Activated B cell treated with CpG ODN at 0.5 μM for 24 hours (primary cell): Measurements from ENCODE around the gene MESD. TPM values are rescaled to one million over a fixed set of nuclear protein-coding genes. Genes with fewer than 3 reads are reported as not detected.
"Not testable (repeated sequence)": the region's sequence is repeated elsewhere in the genome, so short reads cannot be mapped to it uniquely, and the experiment has no call there.

ENCODE experiments used
- ATAC-seq: fragments of 200-7000 bp; cut with Tn5 transposase; one replicate; pipeline ENCODE4 v1.10.0; 2021; ENCODE audit warnings: low read depth, mild to moderate bottlenecking, moderate library complexity
- CTCF ChIA-PET: fragments of 350-600 bp; sonication (Branson Sonifier 250); formaldehyde crosslinking; loops from one replicate; lab custom pipeline; 2021; ENCODE audit warnings: antibody characterized with exemption; lab: Charles Lee
- POLR2A ChIA-PET: fragments of 350-600 bp; sonication (Branson Sonifier 250); formaldehyde crosslinking; loops from one replicate; lab custom pipeline; 2021; ENCODE audit warnings: antibody characterized with exemption; lab: Charles Lee
- DNase-seq: peaks from one replicate; pipeline ENCODE4 v3.0.0; 2022
- H3K27ac Mint-ChIP-seq: one replicate; pipeline ENCODE4 v1.8.0; 2020; ENCODE audit warnings: mixed read lengths
- H3K27me3 Mint-ChIP-seq: one replicate; pipeline ENCODE4 v1.8.0; 2021; ENCODE audit warnings: mixed read lengths
- H3K36me3 Mint-ChIP-seq: one replicate; pipeline ENCODE4 v1.8.0; 2021; ENCODE audit warnings: low read depth, mixed read lengths
- H3K4me1 Mint-ChIP-seq: one replicate; pipeline ENCODE4 v1.8.0; 2021; ENCODE audit warnings: mixed read lengths
- H3K4me3 Mint-ChIP-seq: one replicate; pipeline ENCODE4 v1.8.0; 2020; ENCODE audit warnings: mild to moderate bottlenecking, mixed read lengths
- H3K9me3 Mint-ChIP-seq: one replicate; pipeline ENCODE4 v1.8.0; 2020; ENCODE audit warnings: mixed read lengths
- CTCF ChIP-seq: fragments of 200-600 bp; IDR thresholded peaks from one replicate; pipeline ENCODE4 v1.8.0; 2022; ENCODE audit warnings: antibody characterized with exemption, mild to moderate bottlenecking
- intact Hi-C: fragments of 100-400 bp; cut with micrococcal nuclease; formaldehyde crosslinking; loops from one replicate; pipeline ENCODE4 v1.15.1; 2024
- total RNA-seq: library from RNA; stranded (reverse); gene quantifications from 2 replicates; pipeline ENCODE4 v1.2.3, GENCODE V29; 2022

Gene MESD
- total RNA-seq, 1 donor from 2014 or later: 23.8 TPM

GRCh38 chr15:80966431-80967197, 23.0 kb downstream of the MESD start:
- Mint-ChIP-seq H3K27me3 (no peaks in the 10 kb centered on the region), H3K4me3 (no peak overlapping the region), H3K9me3 (no peaks in the 10 kb centered on the region), H3K36me3 (peaks cover 61% of the 10 kb centered on the region), H3K4me1 (peaks cover 9% of the 10 kb centered on the region), H3K27ac (no peak overlapping the region)
- CTCF ChIA-PET: interaction anchor here (0.6 to 3.7 kb wide), 4 partner anchors 8 to 300 kb away, joined by 3 to 13 read pairs (median 4); no protein-coding TSS in a partner anchor
- intact Hi-C loops: no loop called here
- POLR2A ChIA-PET: no interaction called here
- DNase-seq (no peak), ATAC-seq (no peak)
- no peak for TF ChIP-seq CTCF

- POLR2A ChIA-PET, H3K4me1 Mint-ChIP-seq, H3K4me3 Mint-ChIP-seq, DNase-seq, ATAC-seq, H3K27ac Mint-ChIP-seq, H3K9me3 Mint-ChIP-seq, intact Hi-C loops, H3K27me3 Mint-ChIP-seq: not testable (repeated sequence)
- CTCF ChIA-PET: interaction anchor here (1.3 kb wide), 1 partner anchor 189 kb away, joined by 3 read pairs; no protein-coding TSS in a partner anchor
- H3K36me3 Mint-ChIP-seq: peaks cover 64% of the 10 kb centered on the region
These were observed 24.2 kb downstream of the MESD start for GRCh38 chr15:80965454-80965853.

GRCh38 chr15:80958818-80959495, 30.7 kb downstream of the MESD start:
- Mint-ChIP-seq H3K9me3 (no peaks in the 10 kb centered on the region), H3K27me3 (no peaks in the 10 kb centered on the region), H3K4me3 (no peak overlapping the region), H3K4me1 (no peaks in the 10 kb centered on the region), H3K36me3 (peaks cover 45% of the 10 kb centered on the region), H3K27ac (no peak overlapping the region)
- DNase-seq: no peak
- CTCF ChIA-PET: interaction anchor here (0.6 to 2.2 kb wide), 2 partner anchors 8 to 11 kb away, joined by 3 to 8 read pairs; no protein-coding TSS in a partner anchor
- POLR2A ChIA-PET: no interaction called here
- intact Hi-C loops: no loop called here
- no peak for TF ChIP-seq CTCF
- ATAC-seq: no peak

- Mint-ChIP-seq H3K27me3 (no peaks in the 10 kb centered on the region), H3K27ac (no peak overlapping the region)
- intact Hi-C loops: no loop called here
These were observed 31.6 kb downstream of the MESD start for GRCh38 chr15:80957976-80958375.

GRCh38 chr15:80957556-80957955, 32.1 kb downstream of the MESD start:
- H3K9me3 Mint-ChIP-seq: no peaks in the 10 kb centered on the region
- no peak overlapping the region for H3K4me3 Mint-ChIP-seq
- H3K4me1 Mint-ChIP-seq: no peaks in the 10 kb centered on the region
- ATAC-seq: no peak
- H3K27ac Mint-ChIP-seq: no peak overlapping the region
- TF ChIP-seq CTCF: no peak
- no peak for DNase-seq
- H3K27me3 Mint-ChIP-seq: no peaks in the 10 kb centered on the region
- ChIA-PET POLR2A (no interaction called here), CTCF (no interaction called here)
- intact Hi-C loops: no loop called here
- peaks cover 38% of the 10 kb centered on the region for H3K36me3 Mint-ChIP-seq

More at GRCh38 chr15:80957976-80958375, 31.6 kb downstream of the MESD start:
- ATAC-seq: no peak
- DNase-seq: no peak
- ChIA-PET POLR2A (no interaction called here), CTCF (no interaction called here)
- Mint-ChIP-seq H3K4me1 (no peaks in the 10 kb centered on the region), H3K36me3 (peaks cover 40% of the 10 kb centered on the region), H3K9me3 (no peaks in the 10 kb centered on the region), H3K4me3 (no peak overlapping the region)
- no peak for TF ChIP-seq CTCF

GRCh38 chr15:80955571-80956452, 33.8 kb downstream of the MESD start:
- H3K27ac Mint-ChIP-seq, CTCF ChIA-PET, H3K4me3 Mint-ChIP-seq, H3K27me3 Mint-ChIP-seq, H3K9me3 Mint-ChIP-seq, DNase-seq, intact Hi-C loops, H3K4me1 Mint-ChIP-seq: not testable (repeated sequence)
- peak; percentile 89 for ATAC-seq
- POLR2A ChIA-PET: interaction anchor here (0.7 kb wide), 1 partner anchor 64 kb away, joined by 4 read pairs; no protein-coding TSS in a partner anchor
- H3K36me3 Mint-ChIP-seq: peaks cover 41% of the 10 kb centered on the region
